ES-I3 (cell line): Measurements from ENCODE around the gene HECW1.

Experiments
- H3K36me3 ChIP-seq: 2 replicates; pipeline ENCODE4 v1.6.1; 2013; ENCODE audit warnings: mild to moderate bottlenecking, low read length, control low read depth, moderate library complexity; ENCODE audit not compliant: insufficient read depth
- H3K4me1 ChIP-seq: 2 replicates; pipeline ENCODE4 v1.6.1; 2013; ENCODE audit warnings: mild to moderate bottlenecking, control low read depth, low read length; ENCODE audit not compliant: insufficient read depth
- H3K9ac ChIP-seq: 2 replicates; pipeline ENCODE4 v1.6.1; 2013; ENCODE audit warnings: low read depth, mild to moderate bottlenecking, low read length, moderate library complexity
- H3K9me3 ChIP-seq: 2 replicates; pipeline ENCODE4 v1.6.1; 2013; ENCODE audit warnings: mild to moderate bottlenecking, low read length, moderate library complexity; ENCODE audit not compliant: control insufficient read depth, insufficient read depth

The HECW1 gene

GRCh38 chr7:43296306-43296705 lies 183.9 kb downstream of the HECW1 start:
- no peak overlapping the region for H3K9ac ChIP-seq
- H3K4me1 ChIP-seq = peaks cover 24% of the 10 kb centered on the region
- 0 out of 2 replicates have a peak, but pooled peaks cover 6% of the 10 kb centered on the region for H3K9me3 ChIP-seq
- H3K36me3 ChIP-seq = no peaks in the 10 kb centered on the region

GRCh38 chr7:43298617-43299016 lies 186.2 kb downstream of the HECW1 start:
- H3K4me1 ChIP-seq = peaks cover 30% of the 10 kb centered on the region
- H3K9me3 ChIP-seq = no peaks in the 10 kb centered on the region
- H3K36me3 ChIP-seq = no peaks in the 10 kb centered on the region
- H3K9ac ChIP-seq = no peak overlapping the region

GRCh38 chr7:43300121-43300520 lies 187.7 kb downstream of the HECW1 start:
- H3K4me1 ChIP-seq = peaks cover 21% of the 10 kb centered on the region
- no peak overlapping the region for H3K9ac ChIP-seq
- no peaks in the 10 kb centered on the region for H3K9me3 ChIP-seq
- H3K36me3 ChIP-seq = no peaks in the 10 kb centered on the region

- Histone ChIP-seq H3K36me3 (no peaks in the 10 kb centered on the region), H3K4me1 (peaks cover 19% of the 10 kb centered on the region; the same call in 1 of the 2 replicates), H3K9me3 (no peaks in the 10 kb centered on the region), H3K9ac (no peak overlapping the region)
Observed at GRCh38 chr7:43302211-43302711, 189.8 kb downstream of the HECW1 start.

- Histone ChIP-seq H3K36me3 (no peaks in the 10 kb centered on the region), H3K4me1 (peaks cover 19% of the 10 kb centered on the region; the same call in 1 of the 2 replicates), H3K9me3 (no peaks in the 10 kb centered on the region), H3K9ac (no peak overlapping the region)
Observed at GRCh38 chr7:43302773-43303460, 190.5 kb downstream of the HECW1 start.

GRCh38 chr7:43303740-43304241 lies 191.3 kb downstream of the HECW1 start:
- no peaks in the 10 kb centered on the region for H3K9me3 ChIP-seq
- H3K36me3 ChIP-seq = no peaks in the 10 kb centered on the region
- peaks cover 19% of the 10 kb centered on the region; the same call in 1 of the 2 replicates for H3K4me1 ChIP-seq
- H3K9ac ChIP-seq = no peak overlapping the region

GRCh38 chr7:43306404-43306803 lies 194.0 kb downstream of the HECW1 start:
- Histone ChIP-seq H3K4me1 (peaks cover 19% of the 10 kb centered on the region; the same call in 1 of the 2 replicates), H3K9ac (no peak overlapping the region), H3K9me3 (no peaks in the 10 kb centered on the region), H3K36me3 (no peaks in the 10 kb centered on the region)

- Histone ChIP-seq H3K36me3 (no peaks in the 10 kb centered on the region), H3K9me3 (no peaks in the 10 kb centered on the region), H3K4me1 (peaks cover 11% of the 10 kb centered on the region; the same call in 1 of the 2 replicates), H3K9ac (no peak overlapping the region)
Observed at GRCh38 chr7:43307522-43307921, 195.1 kb downstream of the HECW1 start.

GRCh38 chr7:43308913-43309705 lies 196.7 kb downstream of the HECW1 start:
- H3K4me1 ChIP-seq = peaks cover under 1% of the 10 kb centered on the region; the same call in 1 of the 2 replicates
- no peaks in the 10 kb centered on the region for H3K36me3 ChIP-seq
- no peaks in the 10 kb centered on the region for H3K9me3 ChIP-seq
- H3K9ac ChIP-seq = no peak overlapping the region

GRCh38 chr7:43309706-43310022 lies 197.2 kb downstream of the HECW1 start:
- no peaks in the 10 kb centered on the region for H3K36me3 ChIP-seq
- no peak overlapping the region for H3K9ac ChIP-seq
- no peaks in the 10 kb centered on the region for H3K9me3 ChIP-seq
- H3K4me1 ChIP-seq = no peaks in the 10 kb centered on the region

- Histone ChIP-seq H3K4me1 (no peaks in the 10 kb centered on the region), H3K9ac (no peak overlapping the region), H3K36me3 (no peaks in the 10 kb centered on the region), H3K9me3 (no peaks in the 10 kb centered on the region)
Observed at GRCh38 chr7:43311052-43311451, 198.6 kb downstream of the HECW1 start.

GRCh38 chr7:43311694-43312093 lies 199.2 kb downstream of the HECW1 start:
- H3K4me1 ChIP-seq = no peaks in the 10 kb centered on the region
- no peaks in the 10 kb centered on the region for H3K9me3 ChIP-seq
- H3K9ac ChIP-seq = no peak overlapping the region
- no peaks in the 10 kb centered on the region for H3K36me3 ChIP-seq

GRCh38 chr7:43313628-43314378 lies 201.4 kb downstream of the HECW1 start:
- Histone ChIP-seq H3K36me3 (no peaks in the 10 kb centered on the region), H3K4me1 (no peaks in the 10 kb centered on the region), H3K9me3 (no peaks in the 10 kb centered on the region), H3K9ac (no peak overlapping the region)
